CD4-positive, alpha-beta T cell (primary cell): ENCODE results near the gene SDK1. TPM values are rescaled to one million over a fixed set of nuclear protein-coding genes. Genes with fewer than 3 reads are reported as not detected.

Experiments used
- ATAC-seq: fragments of 200-7000 bp; cut with Tn5 transposase; one replicate; pipeline ENCODE4 v1.10.0; 2022; ENCODE audit warnings: mild to moderate bottlenecking; ENCODE audit not compliant: poor library complexity
- CTCF ChIA-PET: fragments of 350-600 bp; sonication (Branson Sonifier 250); formaldehyde crosslinking; loops from one replicate; lab custom pipeline; 2021; ENCODE audit warnings: antibody characterized with exemption, inconsistent platforms; lab: Charles Lee
- POLR2A ChIA-PET: fragments of 350-600 bp; sonication (Branson Sonifier 250); formaldehyde crosslinking; loops from one replicate; lab custom pipeline; 2021; ENCODE audit warnings: antibody characterized with exemption, inconsistent platforms; lab: Charles Lee
- DNase-seq, 14 experiments: peaks; one replicate each; pipeline ENCODE4 v3.0.0-alpha.2; 2013 to 2020; ENCODE audit warnings: mixed read lengths in 2 of 14
- H3K27ac ChIP-seq, 2 donors: one replicate each; pipeline versions ENCODE4 v1.5.1 to v1.7.0; 2013; ENCODE audit warnings: low read length in 2 of 2, low read depth in 1 of 2, mild to moderate bottlenecking in 1 of 2
- H3K27me3 ChIP-seq, 2 experiments: 1 replicate in 1 of 2; 2 replicates in 1 of 2; pipeline versions ENCODE4 v1.6.1 to v1.7.0; 2013; ENCODE audit warnings: low read length in 2 of 2, control low read depth in 1 of 2, mild to moderate bottlenecking in 1 of 2, moderate library complexity in 1 of 2; ENCODE audit not compliant: insufficient read depth in 2 of 2, control insufficient read depth in 1 of 2
- H3K36me3 ChIP-seq: one replicate; pipeline ENCODE4 v1.6.1; 2013; ENCODE audit warnings: low read length, control low read depth; ENCODE audit not compliant: insufficient read depth
- H3K4me1 ChIP-seq: one replicate; pipeline ENCODE4 v1.6.1; 2013; ENCODE audit warnings: low read length, control low read depth; ENCODE audit not compliant: insufficient read depth
- H3K4me3 ChIP-seq: one replicate; pipeline ENCODE4 v1.5.1; 2013; ENCODE audit warnings: mild to moderate bottlenecking, low read length, moderate library complexity
- H3K9me3 ChIP-seq, 2 experiments: 1 replicate in 1 of 2; 2 replicates in 1 of 2; pipeline versions ENCODE4 v1.6.1 to v1.7.0; 2013; ENCODE audit warnings: low read length in 2 of 2, mild to moderate bottlenecking in 2 of 2, control low read depth in 1 of 2, moderate library complexity in 1 of 2; ENCODE audit not compliant: control insufficient read depth in 1 of 2, insufficient read depth in 1 of 2
- H3K27ac Mint-ChIP-seq: one replicate; pipeline ENCODE4 v1.8.0; 2020; ENCODE audit warnings: mixed read lengths
- H3K27me3 Mint-ChIP-seq: one replicate; pipeline ENCODE4 v1.8.0; 2021; ENCODE audit warnings: mixed read lengths
- H3K36me3 Mint-ChIP-seq: one replicate; pipeline ENCODE4 v1.8.0; 2021; ENCODE audit warnings: low read depth, mixed read lengths
- H3K4me1 Mint-ChIP-seq: one replicate; pipeline ENCODE4 v1.8.0; 2021; ENCODE audit warnings: low read depth, mixed read lengths
- H3K4me3 Mint-ChIP-seq: one replicate; pipeline ENCODE4 v1.8.0; 2020; ENCODE audit warnings: mild to moderate bottlenecking, mixed read lengths
- H3K9me3 Mint-ChIP-seq: one replicate; pipeline ENCODE4 v1.8.0; 2020; ENCODE audit warnings: mixed read lengths
- CTCF ChIP-seq: fragments of 200-600 bp; IDR thresholded peaks from one replicate; pipeline ENCODE4 v1.8.0; 2022; ENCODE audit warnings: antibody characterized with exemption, mild to moderate bottlenecking
- intact Hi-C, 2 experiments: fragments of 100-400 bp; cut with DNase I in 1 of 2; cut with micrococcal nuclease in 1 of 2; formaldehyde crosslinking; loops; one replicate each; pipeline versions ENCODE4 v1.15.1 to v1.9.0; 2023 to 2025; cut with DNase I, micrococcal nuclease
- total RNA-seq, 174 experiments: library from RNA in 2 of 174; stranded (reverse) in 2 of 174; gene quantifications; one replicate each; pipeline ENCODE4 v1.2.3 and lab custom pipeline; 2021 to 2026

Gene SDK1
- total RNA-seq, 2 experiments from 2014 or later: 1.1 to 1.3 TPM

- no peaks in the 10 kb centered on the region for H3K9me3 Mint-ChIP-seq
- peaks cover 5% of the 10 kb centered on the region for H3K27me3 Mint-ChIP-seq
- ATAC-seq: no peak
Observed at GRCh38 chr7:3349126-3349525, 48.1 kb downstream of the SDK1 start.

GRCh38 chr7:3356173-3356572, 55.1 kb downstream of the SDK1 start:
- peaks cover 5% of the 10 kb centered on the region for H3K27me3 Mint-ChIP-seq
- no peak overlapping the region for H3K4me3 Mint-ChIP-seq
- Histone ChIP-seq H3K27me3 (no peaks in the 10 kb centered on the region), H3K4me1 (no peaks in the 10 kb centered on the region), H3K4me3 (no peak overlapping the region), H3K36me3 (no peaks in the 10 kb centered on the region), H3K27ac (no peak overlapping the region), H3K9me3 (no peaks in the 10 kb centered on the region)
- H3K9me3 Mint-ChIP-seq: no peaks in the 10 kb centered on the region
- intact Hi-C loops: loop anchor here in 1 of 2 experiments (2.0 kb wide), 1 partner anchor 67 kb away; no protein-coding TSS in a partner anchor
- no peaks in the 10 kb centered on the region for H3K4me1 Mint-ChIP-seq
- H3K27ac Mint-ChIP-seq: no peak overlapping the region
- TF ChIP-seq CTCF: no peak
- no peak for DNase-seq
- ChIA-PET POLR2A (interaction anchor here (1.4 kb wide), 1 partner anchor 19 kb away, joined by 3 read pairs; no protein-coding TSS in a partner anchor), CTCF (no interaction called here)
- no peaks in the 10 kb centered on the region for H3K36me3 Mint-ChIP-seq
- ATAC-seq: no peak

More at GRCh38 chr7:3349126-3349525, 48.1 kb downstream of the SDK1 start:
- no peak for TF ChIP-seq CTCF
- no peak for DNase-seq
- CTCF ChIA-PET: no interaction called here
- Mint-ChIP-seq H3K4me1 (no peaks in the 10 kb centered on the region), H3K27ac (no peak overlapping the region), H3K4me3 (no peak overlapping the region), H3K36me3 (no peaks in the 10 kb centered on the region)
- Histone ChIP-seq H3K36me3 (no peaks in the 10 kb centered on the region), H3K27ac (no peak overlapping the region), H3K4me3 (no peak overlapping the region), H3K4me1 (no peaks in the 10 kb centered on the region), H3K9me3 (no peaks in the 10 kb centered on the region), H3K27me3 (no peaks in the 10 kb centered on the region)
- POLR2A ChIA-PET: no interaction called here
- intact Hi-C loops: no loop called here

- Mint-ChIP-seq H3K27me3 (no peaks in the 10 kb centered on the region), H3K9me3 (no peaks in the 10 kb centered on the region), H3K27ac (no peak overlapping the region), H3K4me3 (no peak overlapping the region), H3K36me3 (no peaks in the 10 kb centered on the region), H3K4me1 (no peaks in the 10 kb centered on the region)
- intact Hi-C loops: no loop called here
- Histone ChIP-seq H3K4me3 (no peak overlapping the region), H3K4me1 (no peaks in the 10 kb centered on the region), H3K27ac (no peak overlapping the region), H3K27me3 (no peaks in the 10 kb centered on the region), H3K36me3 (no peaks in the 10 kb centered on the region), H3K9me3 (no peaks in the 10 kb centered on the region)
- TF ChIP-seq CTCF: no peak
- DNase-seq: no peak
- POLR2A ChIA-PET: no interaction called here
- CTCF ChIA-PET: no interaction called here
- no peak for ATAC-seq
Observed at GRCh38 chr7:3358991-3359390, 57.9 kb downstream of the SDK1 start.
